Glutamatergic neuron (in vitro differentiated cells): ENCODE measurements around the gene DIPK1B. TPM values are rescaled to one million over a fixed set of nuclear protein-coding genes. Genes with fewer than 3 reads are reported as not detected.

Experiments
- DNase-seq: peaks from one replicate; pipeline ENCODE4 v3.0.0; 2022
- H3K27ac Mint-ChIP-seq: one replicate; pipeline ENCODE4 v1.8.0; 2020; ENCODE audit warnings: mild to moderate bottlenecking, mixed read lengths, inconsistent platforms; ENCODE audit not compliant: unreplicated experiment
- H3K27me3 Mint-ChIP-seq: one replicate; pipeline ENCODE4 v1.8.0; 2020; ENCODE audit warnings: mild to moderate bottlenecking, moderate library complexity, mixed read lengths, inconsistent platforms; ENCODE audit not compliant: unreplicated experiment
- H3K36me3 Mint-ChIP-seq: one replicate; pipeline ENCODE4 v1.8.0; 2020; ENCODE audit warnings: mild to moderate bottlenecking, mixed read lengths, inconsistent platforms; ENCODE audit not compliant: unreplicated experiment
- H3K4me1 Mint-ChIP-seq: one replicate; pipeline ENCODE4 v1.8.0; 2020; ENCODE audit warnings: mild to moderate bottlenecking, low read depth, mixed read lengths, inconsistent platforms; ENCODE audit not compliant: unreplicated experiment
- H3K4me3 Mint-ChIP-seq: one replicate; pipeline ENCODE4 v1.8.0; 2020; ENCODE audit warnings: mild to moderate bottlenecking, mixed read lengths, inconsistent platforms; ENCODE audit not compliant: unreplicated experiment
- H3K9me3 Mint-ChIP-seq: one replicate; pipeline ENCODE4 v1.8.0; 2020; ENCODE audit warnings: mild to moderate bottlenecking, moderate library complexity, mixed read lengths, inconsistent platforms; ENCODE audit not compliant: unreplicated experiment
- total RNA-seq: library from RNA; stranded (reverse); fragmentation: NEBNext Ultra II Directional; extraction: Animal tissue kit (Norgen Biotek cat#: 25700); gene quantifications from one replicate; pipeline ENCODE4 v1.2.1, GENCODE V29; 2021; ENCODE audit not compliant: unreplicated experiment
- TF ChIP-seq, protein P1 (sequence below): fragments of 200-600 bp; sonication (generic); IDR thresholded peaks from one replicate; pipeline ENCODE4 v1.5.0; 2021; ENCODE audit not compliant: partially characterized antibody, unreplicated experiment

DIPK1B gene
- total RNA-seq, 1 donor from 2014 or later: 71.3 TPM

DNA sequence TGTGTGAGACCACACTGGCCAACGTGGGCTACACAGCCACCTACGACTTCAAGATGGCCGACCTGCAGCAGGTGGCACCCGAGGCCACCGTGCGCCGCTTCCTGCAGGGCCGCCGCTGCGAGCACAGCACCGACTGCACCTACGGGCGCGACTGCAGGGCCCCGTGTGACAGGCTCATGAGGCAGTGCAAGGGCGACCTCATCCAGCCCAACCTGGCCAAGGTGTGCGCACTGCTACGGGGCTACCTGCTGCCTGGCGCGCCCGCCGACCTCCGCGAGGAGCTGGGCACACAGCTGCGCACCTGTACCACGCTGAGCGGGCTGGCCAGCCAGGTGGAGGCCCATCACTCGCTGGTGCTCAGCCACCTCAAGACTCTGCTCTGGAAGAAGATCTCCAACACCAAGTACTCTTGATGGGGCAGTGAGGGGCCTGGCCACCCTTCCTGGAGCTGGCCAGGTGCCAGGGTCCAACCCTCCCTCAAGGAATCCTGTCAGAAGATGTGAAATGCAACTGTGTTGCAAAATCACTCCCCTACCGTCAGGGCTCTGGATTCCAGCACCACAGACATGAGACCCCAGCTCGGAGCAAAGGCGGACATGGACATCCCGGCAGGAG is 11.1 kb downstream of the DIPK1B start:
- no peak overlapping the region for H3K4me3 Mint-ChIP-seq
- H3K27ac Mint-ChIP-seq: no peak overlapping the region
- peaks cover 12% of the 10 kb centered on the region for H3K27me3 Mint-ChIP-seq

DNA sequence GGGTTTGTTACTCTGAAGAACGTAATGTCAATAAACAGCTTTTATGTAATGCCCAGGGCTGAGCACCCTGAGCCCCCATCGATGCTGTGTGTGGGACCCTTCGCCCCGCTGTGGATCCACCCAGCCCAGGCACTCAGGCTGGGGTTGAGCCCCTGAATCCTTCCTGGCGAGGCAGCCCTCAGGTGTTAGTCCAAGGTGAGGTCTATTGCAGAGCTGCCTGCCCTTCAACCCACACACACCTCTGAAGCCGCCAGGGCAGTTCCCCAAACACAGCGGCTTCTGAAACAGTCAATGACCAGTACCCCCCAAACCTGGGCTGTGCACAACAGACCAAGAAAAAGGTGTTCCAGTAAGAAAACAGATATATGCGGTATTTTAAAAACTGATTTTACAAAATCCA is 11.6 kb downstream of the DIPK1B start:
- peaks cover 16% of the 10 kb centered on the region for H3K4me1 Mint-ChIP-seq
- H3K36me3 Mint-ChIP-seq: peaks cover 4% of the 10 kb centered on the region
- H3K9me3 Mint-ChIP-seq: peaks cover 8% of the 10 kb centered on the region
- TF ChIP-seq, protein P1, sequence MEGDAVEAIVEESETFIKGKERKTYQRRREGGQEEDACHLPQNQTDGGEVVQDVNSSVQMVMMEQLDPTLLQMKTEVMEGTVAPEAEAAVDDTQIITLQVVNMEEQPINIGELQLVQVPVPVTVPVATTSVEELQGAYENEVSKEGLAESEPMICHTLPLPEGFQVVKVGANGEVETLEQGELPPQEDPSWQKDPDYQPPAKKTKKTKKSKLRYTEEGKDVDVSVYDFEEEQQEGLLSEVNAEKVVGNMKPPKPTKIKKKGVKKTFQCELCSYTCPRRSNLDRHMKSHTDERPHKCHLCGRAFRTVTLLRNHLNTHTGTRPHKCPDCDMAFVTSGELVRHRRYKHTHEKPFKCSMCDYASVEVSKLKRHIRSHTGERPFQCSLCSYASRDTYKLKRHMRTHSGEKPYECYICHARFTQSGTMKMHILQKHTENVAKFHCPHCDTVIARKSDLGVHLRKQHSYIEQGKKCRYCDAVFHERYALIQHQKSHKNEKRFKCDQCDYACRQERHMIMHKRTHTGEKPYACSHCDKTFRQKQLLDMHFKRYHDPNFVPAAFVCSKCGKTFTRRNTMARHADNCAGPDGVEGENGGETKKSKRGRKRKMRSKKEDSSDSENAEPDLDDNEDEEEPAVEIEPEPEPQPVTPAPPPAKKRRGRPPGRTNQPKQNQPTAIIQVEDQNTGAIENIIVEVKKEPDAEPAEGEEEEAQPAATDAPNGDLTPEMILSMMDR: no peak
- H3K27me3 Mint-ChIP-seq: peaks cover 12% of the 10 kb centered on the region
- no peak for DNase-seq
- H3K4me3 Mint-ChIP-seq: no peak overlapping the region
- no peak overlapping the region for H3K27ac Mint-ChIP-seq

More for the DNA sequence above, 11.1 kb downstream of the DIPK1B start:
- Mint-ChIP-seq H3K36me3 (peaks cover 4% of the 10 kb centered on the region), H3K9me3 (peaks cover 8% of the 10 kb centered on the region), H3K4me1 (peaks cover 16% of the 10 kb centered on the region)
- TF ChIP-seq, protein P1: no peak
- no peak for DNase-seq

DNA sequence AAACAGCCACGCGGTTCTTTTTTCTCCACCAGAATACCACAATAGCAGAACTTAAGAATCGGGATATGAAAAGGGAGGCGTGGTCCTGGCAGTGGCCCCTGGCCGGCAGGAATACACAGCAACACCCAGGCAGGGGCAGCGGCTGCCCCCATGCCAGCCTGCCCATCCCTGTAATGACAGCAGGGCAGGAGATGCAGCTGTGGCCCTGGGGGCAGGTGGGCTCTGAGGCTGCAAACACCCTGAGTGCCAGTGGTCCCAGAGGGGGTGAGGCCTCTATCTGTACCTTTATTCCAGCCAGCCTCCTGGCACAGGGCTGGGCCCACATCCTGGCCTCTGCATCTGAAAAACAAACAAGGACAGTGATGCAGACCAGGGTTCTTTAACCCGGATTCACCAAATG is 12.4 kb downstream of the DIPK1B start:
- H3K36me3 Mint-ChIP-seq: peaks cover 4% of the 10 kb centered on the region
- DNase-seq: no peak

DNA sequence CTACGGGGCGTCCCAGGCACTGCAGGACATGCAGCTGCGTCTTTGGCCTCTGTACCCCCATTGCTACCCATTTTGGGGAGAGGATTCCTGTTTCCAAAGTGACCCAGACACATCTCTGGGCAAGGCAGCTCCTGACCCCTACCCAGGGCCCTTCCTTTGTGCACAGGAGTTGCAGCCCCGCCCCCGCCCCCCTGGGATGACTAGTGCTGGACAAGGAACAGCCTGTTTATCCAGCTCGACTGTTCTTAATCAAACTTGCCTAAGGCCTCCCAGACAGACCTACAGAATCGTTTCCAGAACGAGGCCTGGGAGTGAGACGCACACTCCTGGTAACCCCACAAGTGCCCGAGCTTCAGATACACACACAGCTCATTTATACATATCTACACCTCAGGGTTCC is 13.2 kb downstream of the DIPK1B start:
- Mint-ChIP-seq H3K27me3 (peaks cover 12% of the 10 kb centered on the region), H3K36me3 (peaks cover 4% of the 10 kb centered on the region), H3K4me3 (peak overlapping the region; percentile 95), H3K4me1 (peaks cover 14% of the 10 kb centered on the region), H3K27ac (no peak overlapping the region), H3K9me3 (peaks cover 8% of the 10 kb centered on the region)
- TF ChIP-seq, protein P1: no peak
- no peak for DNase-seq

More for the DNA sequence above, 12.4 kb downstream of the DIPK1B start:
- H3K4me1 Mint-ChIP-seq: peaks cover 16% of the 10 kb centered on the region
- peak overlapping the region; percentile 19 for H3K4me3 Mint-ChIP-seq
- TF ChIP-seq, protein P1: no peak
- H3K27ac Mint-ChIP-seq: no peak overlapping the region
- H3K27me3 Mint-ChIP-seq: peaks cover 12% of the 10 kb centered on the region
- H3K9me3 Mint-ChIP-seq: peaks cover 9% of the 10 kb centered on the region

DNA sequence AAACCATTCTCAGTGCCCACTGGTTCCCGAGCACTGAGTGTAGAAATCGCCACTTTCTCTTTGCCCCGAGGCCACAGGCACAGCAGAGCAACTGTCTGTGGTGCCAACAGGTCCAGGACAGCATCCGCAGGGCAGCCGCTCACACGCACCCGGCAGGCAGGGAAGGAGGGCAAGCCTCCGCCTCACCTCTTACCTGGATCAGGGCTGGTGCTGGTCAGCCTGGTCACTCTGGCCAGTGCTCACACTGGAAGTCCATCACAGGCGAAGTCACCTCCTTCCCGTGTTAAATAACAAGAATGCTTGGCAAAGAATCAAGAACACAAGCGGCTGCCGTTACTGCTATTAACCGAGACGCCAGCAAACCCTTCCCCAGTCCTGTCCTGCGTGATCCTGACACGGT is 13.7 kb downstream of the DIPK1B start:
- TF ChIP-seq, protein P1: no peak
- Mint-ChIP-seq H3K4me1 (peaks cover 14% of the 10 kb centered on the region), H3K36me3 (peaks cover 4% of the 10 kb centered on the region), H3K4me3 (peak overlapping the region; percentile 95), H3K27me3 (peaks cover 14% of the 10 kb centered on the region), H3K9me3 (peaks cover 8% of the 10 kb centered on the region), H3K27ac (peak overlapping the region; percentile 86)
- no peak for DNase-seq
